Bronchial epithelial cell (primary cell): ENCODE results near the gene PKNOX2. TPM values are rescaled to one million over a fixed set of nuclear protein-coding genes. Genes with fewer than 3 reads are reported as not detected.

Experiments
- DNase-seq: peaks from one replicate; pipeline ENCODE4 v3.0.0-alpha.2; 2010; ENCODE audit warnings: low read depth
- FAIRE-seq: peaks from 2 replicates; lab custom pipeline; 2011; peaks lifted over from hg19 to GRCh38; lab: Jason Lieb, UNC
- H3K27me3 ChIP-seq: 2 replicates; pipeline ENCODE4 v1.5.1; 2011; ENCODE audit warnings: low read length; ENCODE audit not compliant: control insufficient read depth, insufficient read depth
- H3K36me3 ChIP-seq: 2 replicates; pipeline ENCODE4 v1.5.1; 2011; ENCODE audit warnings: low read length; ENCODE audit not compliant: control insufficient read depth, insufficient read depth
- H3K4me3 ChIP-seq: 2 replicates; pipeline ENCODE4 v1.5.1; 2011; ENCODE audit warnings: mild to moderate bottlenecking, low read depth, low read length, control low read depth
- total RNA-seq: library from RNA; depleted of rRNA; stranded (reverse); fragments of >200 nt; gene quantifications from 2 replicates; pipeline ENCODE4 v1.2.1, GENCODE V29; 2014
- TF ChIP-seq, protein P1 (sequence below): IDR thresholded peaks from 2 replicates; pipeline ENCODE4 v1.5.1; 2011; ENCODE audit warnings: mild to moderate bottlenecking, moderate library complexity, low read length, control low read depth, inconsistent platforms; ENCODE audit not compliant: insufficient read depth, severe bottlenecking

PKNOX2 gene
- total RNA-seq, 1 donor from 2014 or later = not detected

DNA sequence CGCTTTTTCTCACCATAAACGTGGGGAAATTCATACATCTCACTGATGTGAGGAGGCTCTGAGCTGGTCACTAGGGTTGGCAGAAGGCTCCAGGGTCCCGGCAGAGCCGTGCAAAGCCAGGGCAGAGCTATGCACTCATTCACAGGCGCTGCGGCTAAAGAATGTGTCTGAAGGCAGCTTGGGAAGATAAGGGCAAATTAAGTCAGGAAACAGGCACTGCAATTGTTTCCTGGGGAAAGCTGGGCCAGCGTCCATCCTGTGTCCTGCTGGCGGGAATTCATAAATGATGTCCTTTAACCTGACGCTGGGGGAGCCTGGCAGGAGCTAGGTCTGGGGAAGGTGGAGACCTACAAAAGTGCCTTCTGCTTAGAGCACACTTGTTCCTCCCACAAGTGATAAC is 27.6 kb downstream of the PKNOX2 start:
- TF ChIP-seq, protein P1, sequence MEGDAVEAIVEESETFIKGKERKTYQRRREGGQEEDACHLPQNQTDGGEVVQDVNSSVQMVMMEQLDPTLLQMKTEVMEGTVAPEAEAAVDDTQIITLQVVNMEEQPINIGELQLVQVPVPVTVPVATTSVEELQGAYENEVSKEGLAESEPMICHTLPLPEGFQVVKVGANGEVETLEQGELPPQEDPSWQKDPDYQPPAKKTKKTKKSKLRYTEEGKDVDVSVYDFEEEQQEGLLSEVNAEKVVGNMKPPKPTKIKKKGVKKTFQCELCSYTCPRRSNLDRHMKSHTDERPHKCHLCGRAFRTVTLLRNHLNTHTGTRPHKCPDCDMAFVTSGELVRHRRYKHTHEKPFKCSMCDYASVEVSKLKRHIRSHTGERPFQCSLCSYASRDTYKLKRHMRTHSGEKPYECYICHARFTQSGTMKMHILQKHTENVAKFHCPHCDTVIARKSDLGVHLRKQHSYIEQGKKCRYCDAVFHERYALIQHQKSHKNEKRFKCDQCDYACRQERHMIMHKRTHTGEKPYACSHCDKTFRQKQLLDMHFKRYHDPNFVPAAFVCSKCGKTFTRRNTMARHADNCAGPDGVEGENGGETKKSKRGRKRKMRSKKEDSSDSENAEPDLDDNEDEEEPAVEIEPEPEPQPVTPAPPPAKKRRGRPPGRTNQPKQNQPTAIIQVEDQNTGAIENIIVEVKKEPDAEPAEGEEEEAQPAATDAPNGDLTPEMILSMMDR = no peak
- no peaks in the 10 kb centered on the region for H3K27me3 ChIP-seq

DNA sequence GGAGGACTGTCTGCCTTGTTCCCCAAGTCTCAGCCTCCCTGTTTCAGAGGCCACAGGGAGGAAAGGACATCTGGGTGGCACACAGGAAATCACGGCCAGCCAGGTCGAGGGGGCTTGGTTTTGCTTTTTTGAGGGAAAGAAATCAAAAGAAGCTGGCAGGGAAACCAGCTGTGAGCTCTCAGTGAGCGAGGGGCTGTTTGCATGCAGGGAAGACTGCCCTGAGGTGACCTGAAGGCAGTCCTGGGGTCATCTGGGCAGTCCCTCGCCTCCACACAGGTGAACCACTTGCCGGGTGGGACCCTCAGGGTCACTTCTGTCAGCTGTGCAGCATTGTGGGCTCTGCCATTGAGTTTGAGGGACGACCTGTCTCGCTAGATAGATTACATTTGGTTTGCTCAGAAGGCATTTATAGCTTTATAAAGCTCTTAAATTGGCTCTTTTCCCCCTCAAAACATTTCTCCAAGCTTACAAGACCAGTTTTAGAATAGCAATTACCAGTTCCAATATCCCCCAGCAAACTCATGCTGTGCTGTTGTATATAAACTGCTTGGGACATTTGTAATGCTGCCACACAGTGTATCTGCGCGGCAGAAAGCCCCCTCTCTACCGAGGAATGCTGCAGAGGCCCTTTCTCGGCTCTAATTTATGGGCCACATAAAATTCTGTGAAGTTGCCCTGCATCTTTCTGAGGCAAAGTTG is 28.3 kb downstream of the PKNOX2 start:
- TF ChIP-seq, protein P1 = no peak
- FAIRE-seq = no peak
- Histone ChIP-seq H3K27me3 (no peaks in the 10 kb centered on the region), H3K36me3 (no peaks in the 10 kb centered on the region), H3K4me3 (no peak overlapping the region)
- no peak for DNase-seq

More for the DNA sequence above, 27.6 kb downstream of the PKNOX2 start:
- no peak for FAIRE-seq
- Histone ChIP-seq H3K4me3 (no peak overlapping the region), H3K36me3 (no peaks in the 10 kb centered on the region)
- no peak for DNase-seq

DNA sequence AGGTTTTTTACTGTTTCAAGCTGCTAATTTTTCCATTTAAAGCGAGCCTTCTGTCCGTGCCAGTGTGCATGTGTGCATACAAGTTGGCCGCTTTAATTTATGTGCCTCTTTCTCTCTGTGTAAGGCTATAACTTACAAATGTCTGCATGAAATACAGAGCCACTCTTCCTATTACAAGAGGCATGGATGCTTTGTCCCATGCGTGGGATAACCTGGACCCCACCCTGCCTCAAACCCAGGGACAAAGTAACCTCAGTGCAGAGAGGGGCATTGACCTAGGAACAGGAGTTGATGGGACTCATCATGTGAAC is 28.8 kb downstream of the PKNOX2 start:
- Histone ChIP-seq H3K4me3 (no peak overlapping the region), H3K36me3 (no peaks in the 10 kb centered on the region), H3K27me3 (no peaks in the 10 kb centered on the region)
- TF ChIP-seq, protein P1 = no peak
- FAIRE-seq = no peak
- no peak for DNase-seq

DNA sequence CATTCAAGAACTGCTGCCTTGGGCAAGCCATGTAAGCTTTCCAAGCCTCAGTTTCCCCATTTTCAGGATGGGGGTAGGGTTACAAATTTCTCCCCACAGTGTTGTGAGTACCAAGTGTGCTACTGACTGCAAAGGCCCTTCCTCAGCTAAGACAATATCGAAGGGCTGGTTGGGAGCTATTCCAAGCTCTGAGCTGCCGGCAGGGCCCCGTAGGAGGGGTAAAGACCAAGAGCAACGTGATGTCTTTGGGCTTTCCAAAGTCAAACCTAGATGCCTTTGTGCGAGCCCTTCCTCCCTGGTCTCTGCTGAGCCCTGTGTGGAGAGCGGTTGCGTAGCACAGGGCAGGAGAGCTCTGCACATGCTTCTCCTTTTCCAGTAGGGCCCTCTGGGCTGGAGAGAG is 29.3 kb downstream of the PKNOX2 start:
- FAIRE-seq (no peak), DNase-seq (no peak)
- Histone ChIP-seq H3K27me3 (no peaks in the 10 kb centered on the region), H3K4me3 (no peak overlapping the region), H3K36me3 (no peaks in the 10 kb centered on the region)
- TF ChIP-seq, protein P1 = no peak

DNA sequence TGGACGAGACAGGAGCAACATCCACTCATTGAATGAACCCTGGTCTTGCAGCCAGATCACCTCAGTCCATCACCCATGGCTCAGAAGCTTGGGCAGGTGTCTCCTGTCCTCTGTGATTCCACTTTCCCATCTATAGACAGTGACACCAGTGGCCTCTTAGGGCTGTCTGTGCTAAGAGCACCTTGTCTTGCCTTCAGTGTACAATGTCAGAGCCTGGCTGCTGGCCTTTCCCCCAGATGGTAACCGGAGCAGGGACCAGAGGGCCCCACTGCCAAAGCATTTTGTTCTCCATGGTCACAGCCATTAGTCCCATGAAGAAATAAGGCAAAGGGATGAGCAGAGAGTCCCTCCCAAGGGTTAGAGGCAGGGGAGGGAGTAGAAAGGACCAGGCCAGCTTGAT is 35.4 kb downstream of the PKNOX2 start:
- no peaks in the 10 kb centered on the region for H3K36me3 ChIP-seq
- FAIRE-seq (no peak), DNase-seq (no peak)
- H3K27me3 ChIP-seq = no peaks in the 10 kb centered on the region
- TF ChIP-seq, protein P1 = no peak
- H3K4me3 ChIP-seq = no peak overlapping the region

DNA sequence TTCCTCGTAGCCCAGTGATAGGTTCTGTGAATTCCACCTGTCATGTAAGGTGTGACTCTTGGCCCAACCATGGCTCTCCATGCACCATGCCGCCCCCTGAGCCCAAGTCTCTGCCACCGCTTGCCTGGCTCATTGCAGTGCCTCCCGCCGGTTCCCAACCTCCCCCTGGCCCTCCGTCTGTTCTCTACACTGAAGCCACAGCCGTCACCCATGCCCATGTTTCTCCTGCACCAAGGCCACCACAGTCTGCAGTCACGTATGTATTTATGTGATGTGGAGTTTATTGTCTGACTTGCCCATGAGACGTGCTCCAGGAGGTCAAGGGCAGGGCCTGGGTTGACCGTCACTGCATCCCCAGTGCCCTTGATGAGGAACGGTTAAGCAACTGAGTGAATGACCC is 35.9 kb downstream of the PKNOX2 start:
- no peak for FAIRE-seq
- no peak overlapping the region for H3K4me3 ChIP-seq
- no peaks in the 10 kb centered on the region for H3K27me3 ChIP-seq
- TF ChIP-seq, protein P1 = no peak
- no peak for DNase-seq
- no peaks in the 10 kb centered on the region for H3K36me3 ChIP-seq
